ENCODE measurements around the gene TEP1.

Gene TEP1

DNA sequence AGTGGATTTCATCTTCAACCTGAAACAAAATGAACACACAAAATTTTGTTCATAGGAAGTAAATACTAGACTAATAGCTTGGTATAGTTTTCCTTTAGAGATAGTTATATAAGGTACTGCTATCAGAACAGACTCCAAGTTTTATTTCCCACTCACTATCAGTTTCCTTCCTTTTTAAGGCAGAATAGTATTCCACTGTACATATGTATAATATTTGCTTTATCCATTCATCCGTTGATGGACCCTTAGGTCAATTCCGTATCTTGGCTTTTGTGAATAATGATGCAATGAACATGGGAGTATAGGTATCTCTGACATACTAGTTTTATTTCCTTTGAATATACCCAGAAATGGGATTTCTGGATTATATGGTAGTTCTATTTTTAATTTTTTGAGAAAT lies 83.9 kb downstream of the TEP1 start:
- TF ChIP-seq, protein P1, sequence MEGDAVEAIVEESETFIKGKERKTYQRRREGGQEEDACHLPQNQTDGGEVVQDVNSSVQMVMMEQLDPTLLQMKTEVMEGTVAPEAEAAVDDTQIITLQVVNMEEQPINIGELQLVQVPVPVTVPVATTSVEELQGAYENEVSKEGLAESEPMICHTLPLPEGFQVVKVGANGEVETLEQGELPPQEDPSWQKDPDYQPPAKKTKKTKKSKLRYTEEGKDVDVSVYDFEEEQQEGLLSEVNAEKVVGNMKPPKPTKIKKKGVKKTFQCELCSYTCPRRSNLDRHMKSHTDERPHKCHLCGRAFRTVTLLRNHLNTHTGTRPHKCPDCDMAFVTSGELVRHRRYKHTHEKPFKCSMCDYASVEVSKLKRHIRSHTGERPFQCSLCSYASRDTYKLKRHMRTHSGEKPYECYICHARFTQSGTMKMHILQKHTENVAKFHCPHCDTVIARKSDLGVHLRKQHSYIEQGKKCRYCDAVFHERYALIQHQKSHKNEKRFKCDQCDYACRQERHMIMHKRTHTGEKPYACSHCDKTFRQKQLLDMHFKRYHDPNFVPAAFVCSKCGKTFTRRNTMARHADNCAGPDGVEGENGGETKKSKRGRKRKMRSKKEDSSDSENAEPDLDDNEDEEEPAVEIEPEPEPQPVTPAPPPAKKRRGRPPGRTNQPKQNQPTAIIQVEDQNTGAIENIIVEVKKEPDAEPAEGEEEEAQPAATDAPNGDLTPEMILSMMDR (IDR thresholded peaks at IDR 0.05): no peak

GRCh38 chr14:20328705-20329104 lies 84.6 kb downstream of the TEP1 start:
- TF ChIP-seq, protein P1 (IDR thresholded peaks at IDR 0.05): no peak

DNA sequence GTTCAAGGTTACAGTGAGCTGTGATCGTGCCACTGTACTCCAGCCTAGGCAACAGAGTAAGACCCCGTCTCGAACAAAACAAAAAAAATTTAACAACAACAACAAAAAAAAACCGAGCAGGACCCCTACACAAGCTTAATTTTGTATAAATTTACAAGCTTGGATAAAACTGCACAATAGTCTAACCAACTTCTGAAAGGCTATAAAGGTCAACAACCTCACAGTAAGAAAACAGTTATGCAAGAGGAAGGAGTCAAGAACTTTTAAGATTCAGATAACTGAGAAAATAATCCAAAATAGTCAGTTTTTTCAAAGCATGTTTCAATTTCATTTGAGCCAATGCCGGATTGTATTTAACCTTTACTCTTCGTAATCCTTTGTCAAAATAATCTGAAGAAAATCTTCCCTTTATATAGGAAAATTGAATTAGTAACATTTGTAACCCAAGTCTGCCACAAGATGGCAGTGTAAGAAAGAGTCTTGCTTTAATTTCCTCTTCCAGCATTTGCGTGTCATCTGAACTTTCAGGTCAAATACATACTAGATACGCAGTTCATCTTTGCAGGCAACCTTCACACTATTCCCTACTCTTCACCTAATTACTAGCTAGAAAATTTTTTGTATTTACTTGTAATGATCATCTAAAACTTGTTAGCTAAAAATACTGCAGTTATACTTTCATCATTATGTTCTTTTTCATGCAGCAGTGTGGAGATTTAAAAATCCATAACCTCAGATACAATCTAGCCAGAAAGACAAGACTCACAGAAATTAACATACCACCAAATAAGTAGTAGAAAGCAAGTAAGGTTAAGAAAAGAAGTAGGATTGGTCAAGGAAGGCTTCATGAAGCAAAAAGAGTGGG lies 86.1 kb downstream of the TEP1 start:
- TF ChIP-seq, protein P1 (IDR thresholded peaks at IDR 0.05): peak; percentile 76

DNA sequence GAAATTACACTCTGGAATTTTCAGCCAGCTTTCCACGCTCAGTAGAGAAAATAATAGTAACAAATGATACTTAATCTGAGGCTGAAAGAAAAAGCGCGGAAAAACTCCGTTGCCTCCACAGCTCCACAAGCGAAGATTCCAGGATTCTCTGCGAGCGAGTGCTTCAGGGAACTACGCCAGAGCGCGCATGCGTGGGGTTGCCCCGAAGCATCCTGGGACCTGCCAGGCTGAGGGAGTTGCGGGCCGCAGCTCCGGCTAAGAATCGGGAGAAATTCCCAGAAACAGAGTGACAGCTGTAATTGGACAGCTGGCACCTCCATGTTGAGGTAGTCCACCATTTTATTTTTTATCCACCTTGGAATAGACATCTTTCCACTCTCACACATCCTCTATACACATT lies 95.6 kb downstream of the TEP1 start:
- TF ChIP-seq, protein P1 (IDR thresholded peaks at IDR 0.05): no peak
